GM10266 (cell line): ENCODE results near the gene CFAP74.

ENCODE experiments used
- DNase-seq: peaks from one replicate; pipeline ENCODE4 v3.0.0; 2012; ENCODE audit errors: extremely low spot score
- CTCF ChIP-seq: IDR thresholded peaks from 2 replicates; pipeline ENCODE4 v1.5.1; 2012; ENCODE audit warnings: mild to moderate bottlenecking, low read depth; ENCODE audit not compliant: control insufficient read depth, insufficient read depth; ENCODE audit errors: missing control alignments

CFAP74 gene

GRCh38 chr1:2050461-2050792 is 46.8 kb upstream of the CFAP74 start:
- DNase-seq: no peak
- no peak for TF ChIP-seq CTCF

- no peak for TF ChIP-seq CTCF
- peak; percentile 85 for DNase-seq
Observed at GRCh38 chr1:2049718-2050431, 46.3 kb upstream of the CFAP74 start, which contains the start of gene PRKCZ. Gene PRKCZ, plus strand, starts transcription at chr1:2050411. Its CDS starts 220 bp downstream, at chr1:2050631.

GRCh38 chr1:2049225-2049717 is 45.7 kb upstream of the CFAP74 start:
- no peak for DNase-seq

DNA sequence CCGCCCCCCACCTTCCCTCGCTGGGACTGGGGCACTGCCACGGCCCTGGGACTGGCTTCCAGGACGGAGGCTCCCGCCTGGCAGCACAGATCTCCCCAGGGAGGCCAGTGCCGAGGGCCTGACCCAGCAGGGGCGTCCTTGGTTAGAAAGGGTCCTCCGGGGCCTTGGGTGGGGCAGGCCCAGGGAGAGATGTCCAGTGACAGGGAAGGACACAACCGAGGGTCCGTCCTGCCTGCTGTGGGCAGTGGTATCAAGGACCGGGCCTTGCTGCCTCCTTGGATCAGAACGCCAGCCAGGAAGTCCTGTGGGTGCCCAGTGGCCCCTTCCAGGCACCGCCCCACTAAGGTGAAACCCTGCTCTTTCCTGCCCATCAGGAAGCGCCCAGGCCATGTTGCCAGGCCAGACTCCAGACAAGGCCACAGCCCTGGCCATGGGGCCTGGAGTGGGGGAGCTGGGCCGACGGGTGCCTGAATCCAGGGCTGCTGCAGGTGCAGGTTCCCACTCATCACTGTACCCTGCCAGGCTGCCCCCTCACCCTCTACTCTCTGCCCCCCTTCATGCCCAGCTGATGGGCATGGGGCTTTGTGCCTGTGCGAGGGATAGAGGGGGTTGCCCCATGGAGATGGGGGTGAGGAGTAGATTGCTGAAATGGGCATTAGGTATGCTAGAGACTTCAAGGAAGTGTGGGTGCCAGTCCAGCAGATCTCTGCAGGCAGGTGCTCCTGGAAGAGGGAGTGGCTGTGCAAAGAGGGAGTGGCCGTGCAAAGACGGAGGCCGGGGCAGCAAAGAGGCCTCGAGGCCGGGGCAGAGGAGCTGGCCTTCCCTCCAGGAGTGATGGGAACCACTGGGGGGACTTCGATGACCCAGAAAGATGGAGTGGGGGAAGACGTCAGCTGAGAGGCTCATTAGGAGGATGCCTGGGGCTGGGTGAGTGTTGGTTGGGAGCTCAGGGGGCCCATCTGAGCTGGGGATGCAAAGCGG is 44.5 kb upstream of the CFAP74 start:
- no peak for DNase-seq
- no peak for TF ChIP-seq CTCF

More at GRCh38 chr1:2049225-2049717, 45.7 kb upstream of the CFAP74 start:
- TF ChIP-seq CTCF: no peak

DNA sequence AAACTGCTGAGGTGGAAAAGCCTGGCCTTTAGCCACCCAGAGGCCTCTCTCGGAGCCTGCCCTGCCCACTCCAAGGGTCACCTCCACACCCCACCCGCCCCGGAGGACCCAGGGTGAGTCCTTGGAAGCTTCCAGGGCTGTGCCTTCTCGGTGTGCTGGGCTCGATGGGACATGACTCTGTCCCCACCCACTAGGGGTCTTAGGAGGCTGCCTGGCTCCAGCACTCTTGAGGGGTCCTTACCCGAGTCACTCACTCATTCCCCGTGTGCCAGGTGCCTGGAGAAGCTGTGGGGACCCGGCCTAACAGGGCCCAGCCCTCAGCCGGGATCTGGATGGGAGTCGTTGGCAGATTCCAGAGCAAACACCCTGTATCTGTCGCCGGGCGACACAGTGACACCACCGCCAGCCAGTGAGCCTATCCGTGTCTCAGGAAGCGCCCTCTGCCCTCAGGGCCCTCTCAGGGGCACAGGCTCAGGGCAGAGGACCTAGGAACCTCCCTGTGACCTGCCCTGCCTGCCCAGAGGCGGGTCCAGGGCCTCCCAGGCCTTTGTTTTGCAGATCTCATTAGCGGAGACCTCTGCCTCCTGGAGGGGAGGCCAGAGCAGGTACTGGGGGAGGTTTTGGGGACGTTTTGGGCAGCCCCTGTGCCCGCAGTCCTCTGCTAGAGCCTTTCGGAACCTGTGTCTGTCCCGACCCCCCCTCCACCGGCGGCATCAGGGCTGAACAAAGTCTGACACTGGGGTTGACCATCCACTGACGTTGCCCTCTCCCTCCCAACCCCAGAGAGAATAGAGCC is 43.6 kb upstream of the CFAP74 start:
- TF ChIP-seq CTCF: no peak
- DNase-seq: no peak

DNA sequence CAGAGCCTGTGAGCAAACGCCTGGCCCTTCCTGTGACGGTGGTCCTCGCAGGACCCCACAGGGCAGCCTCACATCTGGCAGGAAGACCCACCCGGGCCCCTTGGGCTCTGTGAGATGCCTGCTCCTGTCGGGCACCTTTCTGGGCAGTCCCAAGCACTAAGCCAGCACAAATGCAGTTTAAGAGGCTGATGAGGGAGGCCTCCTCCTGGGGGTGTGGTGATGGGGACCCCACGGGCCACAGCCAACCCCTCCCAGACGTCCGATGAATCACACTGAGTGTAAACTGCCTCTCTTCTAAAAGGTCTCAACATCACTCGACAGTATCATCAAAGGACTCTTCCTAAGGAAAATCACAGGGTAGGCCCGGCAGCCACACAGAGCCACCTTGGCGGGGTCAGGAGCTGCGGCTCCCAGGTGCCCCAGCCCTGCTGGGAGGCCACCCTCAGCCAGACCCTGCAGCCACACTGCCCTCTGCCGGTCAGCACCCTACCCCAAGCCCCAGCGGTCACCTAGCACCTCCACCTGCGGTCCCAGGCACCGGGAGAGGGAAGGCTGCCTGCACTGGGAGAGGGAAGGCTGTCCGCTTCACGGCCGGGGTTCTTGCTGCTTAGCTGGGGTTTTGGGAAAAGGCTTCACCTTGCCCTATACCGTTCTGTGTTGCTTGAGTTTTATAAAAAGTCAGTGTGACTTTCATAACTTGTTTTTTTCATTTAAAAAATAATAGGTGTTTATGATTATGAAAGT is 42.8 kb upstream of the CFAP74 start:
- peak; percentile 84 for DNase-seq
- TF ChIP-seq CTCF: peak; percentile 79
